ENCODE measurements around the gene GJD3.
A peak's percentile ranks its signal among the peaks of the same experiment; 100 is the strongest.
"Not testable (repeated sequence)": the region's sequence is repeated elsewhere in the genome, so short reads cannot be mapped to it uniquely, and the experiment has no call there.

GJD3 gene

DNA sequence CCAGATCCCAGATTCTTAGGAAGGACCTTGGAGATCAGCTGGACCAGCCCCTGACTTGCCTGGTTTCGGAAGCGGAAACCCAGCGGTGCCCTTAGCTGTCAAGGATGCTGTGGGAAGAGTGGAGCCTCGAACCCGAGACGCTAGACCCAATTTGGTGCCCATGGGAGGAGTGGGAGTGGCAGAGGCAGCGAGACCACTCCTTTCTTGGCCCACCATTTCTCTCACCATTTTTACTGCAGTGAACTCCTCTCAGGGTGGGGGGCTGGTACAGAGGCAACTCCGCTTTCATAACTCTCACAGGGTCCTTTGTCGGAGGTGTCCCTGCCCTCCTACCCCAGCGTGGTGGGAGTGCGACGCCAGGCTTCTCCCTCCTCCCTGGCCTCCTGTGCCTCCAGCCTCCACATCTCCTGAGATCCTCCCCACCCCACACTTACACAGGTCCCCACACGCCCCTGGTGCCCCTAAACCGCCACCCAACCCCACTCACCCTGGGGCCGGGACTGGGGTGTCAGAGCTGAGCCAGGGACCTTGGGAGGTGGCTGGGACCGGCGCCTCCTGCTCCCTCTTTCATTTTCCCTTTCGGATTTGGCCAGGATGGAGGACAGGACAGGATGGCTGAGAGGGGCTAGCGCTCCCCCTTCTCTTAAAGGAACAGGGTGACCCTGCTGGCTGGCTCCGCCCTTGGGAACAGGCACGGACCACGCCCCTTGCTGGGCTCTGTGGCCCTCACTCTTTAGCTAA lies at the start of gene GJD3:
Gene GJD3 (minus strand): TSS at position 617 of the 741 bp plus-strand sequence. CDS start 922 bp downstream, outside the sequence.
- peak; percentile 30 for DNase-seq

- not testable (repeated sequence) for DNase-seq
These were observed 49.8 kb upstream of the GJD3 start for GRCh38 chr17:40414312-40414711.

DNA sequence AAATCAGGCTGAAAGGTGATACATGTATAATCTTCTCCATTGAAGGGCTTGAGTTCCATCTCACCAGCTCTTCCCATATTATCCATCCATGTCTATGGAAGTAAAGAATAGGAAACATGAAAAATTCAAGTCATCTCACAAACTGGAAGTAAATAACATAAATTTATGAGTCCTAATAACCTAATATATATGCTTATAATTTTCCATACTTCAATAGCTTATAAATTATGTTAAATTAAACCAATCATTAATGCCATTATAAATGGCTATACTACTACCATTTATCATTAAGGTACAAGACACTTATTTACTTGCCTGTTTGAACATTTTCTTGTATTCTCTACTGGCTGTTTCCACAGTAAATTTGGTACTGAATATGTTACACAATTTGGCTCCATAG lies 48.3 kb upstream of the GJD3 start:
- DNase-seq: no peak

- DNase-seq: no peak
These were observed 47.3 kb upstream of the GJD3 start for GRCh38 chr17:40411821-40412220.

GRCh38 chr17:40410082-40410481 lies 45.5 kb upstream of the GJD3 start:
- DNase-seq: no peak

- DNase-seq: not testable (repeated sequence)
These were observed 45.0 kb upstream of the GJD3 start for GRCh38 chr17:40409540-40409939.

DNA sequence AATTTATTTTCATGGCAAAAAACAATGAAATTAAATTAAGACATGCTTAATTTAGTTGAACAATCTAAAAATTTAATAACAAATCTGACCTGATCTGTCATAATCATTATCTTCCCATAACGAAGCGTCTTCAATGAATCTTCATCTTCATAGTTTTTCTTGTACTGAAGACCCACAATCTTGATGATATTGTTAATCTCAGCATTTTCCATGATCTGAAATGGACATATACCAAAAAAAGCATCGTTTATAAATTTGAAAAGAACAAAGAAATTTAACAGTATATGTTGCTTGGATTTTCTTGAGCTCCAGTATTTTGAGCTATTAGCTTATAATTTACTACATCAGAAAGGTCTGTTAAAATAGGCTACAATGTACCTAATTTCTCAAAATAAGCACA lies 42.9 kb upstream of the GJD3 start:
- no peak for DNase-seq

DNA sequence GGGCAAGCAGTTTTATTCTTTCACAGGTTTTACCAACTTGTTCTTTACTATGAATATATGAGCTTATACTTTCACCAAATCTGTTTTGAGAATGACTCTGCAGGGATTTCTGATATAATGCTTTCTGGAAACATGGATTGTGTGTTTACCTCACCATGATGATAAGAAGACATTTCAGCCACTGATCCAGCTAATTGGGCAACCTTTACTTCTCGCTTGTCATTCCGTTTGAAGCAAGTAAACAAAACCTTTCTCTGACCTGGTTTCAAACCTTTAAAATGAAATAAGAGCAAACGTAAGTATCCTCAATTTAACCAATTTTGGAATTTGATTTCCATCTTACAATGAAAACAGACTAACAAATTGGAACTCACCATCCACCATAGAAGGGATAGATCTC lies 39.5 kb upstream of the GJD3 start:
- DNase-seq: no peak

- DNase-seq: no peak
These were observed 38.1 kb upstream of the GJD3 start for GRCh38 chr17:40402668-40403067.

- no peak for DNase-seq
These were observed 34.6 kb upstream of the GJD3 start for GRCh38 chr17:40399185-40399584.

DNA sequence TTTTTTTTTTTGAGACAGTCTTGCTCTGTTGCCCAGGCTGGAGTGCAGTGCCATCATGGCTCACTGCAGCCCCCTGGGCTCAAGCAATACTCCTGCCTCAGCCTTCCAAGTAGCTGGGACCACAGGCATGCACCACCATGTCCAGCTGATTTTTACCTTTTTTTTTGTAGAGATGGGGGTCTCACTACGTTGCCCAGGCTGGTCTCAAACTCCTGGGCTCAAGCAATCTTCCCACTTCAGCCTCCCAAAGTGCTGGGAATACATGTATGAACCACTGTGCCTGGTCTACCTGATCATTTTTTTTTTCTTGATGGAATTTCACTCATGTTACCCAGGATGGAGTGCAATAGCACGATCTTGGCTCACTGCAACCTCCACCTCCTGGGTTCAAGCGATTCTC lies 22.0 kb upstream of the GJD3 start:
- DNase-seq: not testable (repeated sequence)

DNA sequence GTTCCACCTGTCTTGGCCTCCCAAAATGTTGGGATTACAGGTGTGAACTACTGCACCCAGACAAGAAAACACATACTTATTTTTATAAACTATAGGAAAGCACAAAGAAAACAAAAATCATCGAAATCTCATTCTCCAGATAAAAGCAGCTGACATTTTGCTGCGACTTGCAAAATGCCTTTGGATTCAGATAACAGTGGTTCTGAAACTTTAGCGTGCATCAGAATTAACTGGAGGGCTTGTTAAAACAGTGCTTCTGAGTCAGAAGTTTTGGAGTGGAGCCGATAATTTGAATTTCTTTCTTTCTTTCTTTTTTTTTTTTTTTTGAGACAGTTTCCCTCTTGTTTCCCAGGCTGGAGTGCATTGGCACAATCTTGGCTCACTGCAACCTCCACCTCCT lies 17.7 kb upstream of the GJD3 start:
- no peak for DNase-seq

GRCh38 chr17:40378966-40379365 lies 14.4 kb upstream of the GJD3 start:
- no peak for DNase-seq

- no peak for DNase-seq
These were observed 13.3 kb upstream of the GJD3 start for GRCh38 chr17:40377832-40378231.

- not testable (repeated sequence) for DNase-seq
These were observed 12.0 kb upstream of the GJD3 start for GRCh38 chr17:40376541-40376940.

GRCh38 chr17:40375786-40376185 lies 11.2 kb upstream of the GJD3 start:
- not testable (repeated sequence) for DNase-seq

DNA sequence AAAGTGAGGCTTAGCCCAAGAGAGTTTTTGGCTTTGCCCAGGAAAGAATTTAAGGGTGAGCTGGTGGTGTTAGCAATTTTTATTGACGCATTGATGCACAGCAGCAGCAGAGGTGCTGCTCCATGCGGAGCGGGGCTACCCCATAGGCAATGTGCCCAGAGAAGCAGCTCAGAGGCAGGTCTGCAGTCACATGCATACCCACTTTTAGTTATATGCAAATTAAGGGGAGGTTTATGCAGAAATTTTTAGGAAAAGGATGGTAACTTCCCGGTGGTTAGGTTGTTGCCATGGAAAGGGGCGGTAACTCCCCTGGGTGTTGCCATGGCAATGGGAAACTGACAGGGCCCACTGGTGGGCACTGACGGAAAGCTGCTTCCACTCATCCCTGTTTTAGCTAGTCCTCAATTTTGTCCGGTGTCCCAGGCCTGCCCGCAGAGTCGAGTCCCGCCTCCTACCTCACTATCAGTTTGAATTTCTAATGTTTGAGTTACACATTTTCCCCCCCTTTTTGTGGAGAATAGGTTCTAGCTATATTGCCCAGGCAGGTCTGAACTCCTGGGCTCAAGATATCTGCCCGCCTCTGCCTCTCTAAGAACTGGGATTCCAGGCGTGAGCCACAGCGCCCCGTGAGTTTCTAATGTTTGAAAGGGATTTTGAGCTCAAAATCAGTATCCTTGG lies 10.4 kb upstream of the GJD3 start:
- no peak for DNase-seq

DNA sequence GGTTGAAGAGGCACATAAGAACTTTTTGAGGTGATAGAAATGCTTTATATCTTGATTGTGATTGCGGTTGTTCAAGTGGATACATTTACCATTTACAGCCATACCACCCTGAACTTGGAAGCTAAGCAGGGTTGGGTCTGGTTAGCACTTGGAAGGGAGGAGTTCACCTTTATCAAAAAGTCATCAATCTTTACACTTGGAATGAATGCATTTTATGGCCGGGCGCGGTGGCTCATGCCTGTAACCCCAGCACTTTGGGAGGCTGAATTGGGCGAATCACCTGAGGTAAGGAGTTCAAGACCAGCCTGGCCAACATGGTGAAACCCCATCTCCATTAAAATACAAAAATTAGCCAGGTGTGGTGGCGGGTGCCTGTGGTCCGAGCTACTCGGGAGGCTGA lies 9.5 kb upstream of the GJD3 start:
- no peak for DNase-seq

DNA sequence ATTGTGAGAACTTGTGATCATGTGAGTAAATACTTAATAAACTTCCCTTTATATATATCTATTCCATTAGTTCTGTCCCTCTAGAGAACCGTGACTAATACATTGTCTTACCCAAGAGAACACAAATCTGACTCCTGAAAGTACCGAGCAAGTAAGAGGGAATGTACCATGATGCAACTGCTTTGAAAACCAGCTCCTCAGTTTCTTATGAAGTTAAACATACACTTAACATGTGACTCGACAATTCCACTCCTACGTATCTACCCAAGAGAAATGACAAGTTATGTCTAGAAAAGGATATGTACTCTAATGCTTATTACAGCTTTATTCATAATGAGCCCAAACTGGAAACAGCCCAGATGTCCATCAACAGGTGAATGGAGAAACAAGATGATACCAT lies 8.8 kb upstream of the GJD3 start:
- DNase-seq: no peak

DNA sequence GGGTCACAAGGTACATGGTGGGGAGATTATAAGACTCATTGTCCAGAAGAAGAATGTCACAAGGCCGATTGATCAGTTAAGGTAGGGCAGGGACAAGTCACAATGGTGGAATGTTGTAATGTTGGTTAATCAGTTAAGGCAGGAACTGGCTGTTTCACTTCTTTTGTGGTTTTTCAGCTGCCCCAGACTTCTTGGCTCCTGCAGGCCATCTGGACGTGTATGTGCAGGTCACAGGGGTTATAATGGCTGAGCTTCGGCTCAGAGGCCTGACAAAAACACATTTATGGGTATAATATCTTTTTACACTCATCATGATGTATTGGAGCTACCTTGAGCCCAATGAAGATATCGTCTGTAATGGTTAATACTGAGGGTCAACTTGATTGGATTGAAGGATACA lies 8.1 kb upstream of the GJD3 start:
- DNase-seq: not testable (repeated sequence)

DNA sequence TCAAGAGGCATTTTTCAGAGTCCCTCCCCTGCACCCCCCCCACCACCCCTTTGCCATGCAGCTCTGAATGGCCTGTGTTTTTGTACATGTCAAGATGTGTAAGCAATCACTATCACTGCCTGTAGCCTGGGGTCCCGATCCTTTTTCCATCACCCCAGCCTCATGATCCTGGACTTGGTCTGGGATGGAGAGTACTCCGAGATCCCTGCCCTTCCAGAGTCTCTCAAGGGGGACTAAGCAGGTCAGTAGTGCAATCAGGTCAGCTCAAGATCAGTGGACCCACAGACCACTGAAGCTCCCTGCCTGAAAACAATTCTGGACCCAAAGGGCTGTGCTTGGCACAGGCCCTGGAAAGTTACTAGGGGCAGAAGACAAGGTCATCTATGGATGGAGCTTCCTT lies 7.5 kb upstream of the GJD3 start:
- no peak for DNase-seq

DNA sequence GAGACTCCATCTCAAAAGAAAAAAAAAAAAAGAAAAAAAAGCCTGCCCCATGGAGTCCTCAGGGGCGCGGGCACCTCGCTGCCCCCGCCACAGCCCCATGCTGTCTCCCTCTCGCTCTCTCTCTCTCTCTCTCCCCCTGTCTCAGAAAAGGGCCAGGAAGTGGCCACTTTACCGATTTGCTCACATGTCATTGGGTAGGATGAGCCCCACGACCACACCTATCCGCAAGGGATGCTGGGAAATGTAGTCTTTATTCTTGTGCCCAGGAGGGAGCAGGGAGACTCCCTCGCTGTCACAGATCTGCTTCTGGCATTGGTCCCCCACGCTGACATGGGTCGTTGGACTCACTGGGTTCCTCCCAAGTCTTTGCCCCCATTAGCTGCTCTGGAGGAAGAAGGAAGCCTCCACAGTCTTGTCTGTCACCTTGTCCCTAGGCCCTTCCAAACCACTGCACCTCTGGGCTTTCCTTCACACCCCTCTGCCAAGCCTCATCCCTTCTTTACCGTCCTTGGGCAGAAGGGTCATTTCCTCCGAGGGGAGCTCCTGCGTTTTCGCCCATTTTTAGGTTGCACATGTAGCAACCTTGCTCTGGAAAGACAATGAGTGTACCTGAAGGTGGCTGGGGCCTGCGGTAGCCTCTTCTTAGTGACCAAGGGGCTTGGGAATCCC lies 6.9 kb upstream of the GJD3 start:
- no peak for DNase-seq

DNA sequence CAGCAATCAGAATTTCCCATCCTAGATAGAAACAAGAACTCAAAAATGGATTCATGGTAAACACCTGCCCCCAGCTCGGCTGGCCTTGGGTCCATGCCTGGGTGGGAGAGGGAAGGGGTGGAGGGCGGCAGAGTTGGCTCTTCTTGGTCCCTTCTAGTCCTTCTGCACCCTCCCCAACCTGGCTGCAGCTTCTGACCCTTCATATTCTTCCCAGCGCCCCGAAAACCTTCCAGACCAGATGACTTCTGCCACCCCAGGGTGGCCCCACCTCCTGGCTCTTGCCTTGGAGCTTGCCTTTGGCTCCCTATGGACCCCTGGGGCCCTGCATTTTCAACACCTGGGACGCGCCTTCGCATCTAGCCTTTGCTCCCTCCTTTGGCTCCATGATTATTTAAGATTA lies 5.4 kb upstream of the GJD3 start:
- DNase-seq: no peak

- not testable (repeated sequence) for DNase-seq
These were observed 3.2 kb upstream of the GJD3 start for GRCh38 chr17:40367728-40368127.

Data from right hindlimb (tissue), 1 donor.